K562 (cell line): ENCODE results near the gene WDR46. TPM values are rescaled to one million over a fixed set of nuclear protein-coding genes. Genes with fewer than 3 reads are reported as not detected.

Experiments
- ATAC-seq: fragments of 200-7000 bp; cut with Tn5 transposase; 3 replicates; pipeline ENCODE4 v1.9.1; 2020; ENCODE audit warnings: moderate library complexity
- BruUV-seq: library from RNA; stranded (reverse); fragments of 400-500 nt; replicated peaks from 2 replicates; lab custom pipeline; 2021; lab: Mats Ljungman, UMichigan
- CTCF ChIA-PET: fragments of 300-600 bp; formaldehyde crosslinking; extraction: SDS; loops from one replicate; lab custom pipeline; 2021; ENCODE audit warnings: low intra/inter-chr PET ratio; lab: Yijun Ruan, JAX
- POLR2A ChIA-PET: fragments of 300-600, 350-650 bp; sonication (Branson Sonifier 250); formaldehyde crosslinking; extraction: SDS; loops from one replicate; lab custom pipeline; 2021; ENCODE audit warnings: antibody characterized with exemption, inconsistent platforms; lab: Yijun Ruan, JAX
- DNase-seq, 4 experiments: peaks; one replicate each; pipeline versions ENCODE4 v3.0.0 to v3.0.0-alpha.2; 2011 to 2018; ENCODE audit warnings: low spot score in 3 of 4, mixed read lengths in 3 of 4; ENCODE audit errors: extremely low read depth in 1 of 4
- FAIRE-seq: peaks from 2 replicates; lab custom pipeline; 2011; peaks lifted over from hg19 to GRCh38; lab: Jason Lieb, UNC
- H2AFZ ChIP-seq: 2 replicates; pipeline ENCODE4 v1.6.0; 2011; ENCODE audit warnings: low read depth, low read length, control low read depth, inconsistent platforms
- H3K27ac ChIP-seq: fragments of 200-600 bp; 3 replicates; pipeline ENCODE4 v1.8.0; 2011; ENCODE audit warnings: low read depth, mild to moderate bottlenecking, control low read depth, inconsistent platforms, low read length, moderate library complexity, mixed read lengths; ENCODE audit errors: extremely low read depth
- H3K27me3 ChIP-seq, 2 experiments: fragments of 300-600 bp in 1 of 2; 2 replicates in 1 of 2; 3 replicates in 1 of 2; pipeline versions ENCODE4 v1.6.0 to v1.8.0; 2011; ENCODE audit warnings: inconsistent platforms in 2 of 2, low read length in 2 of 2, mild to moderate bottlenecking in 1 of 2, mixed read lengths in 1 of 2, moderate library complexity in 1 of 2; ENCODE audit not compliant: control insufficient read depth in 2 of 2, insufficient read depth in 2 of 2
- H3K36me3 ChIP-seq: fragments of 300-600 bp; 3 replicates; pipeline ENCODE4 v1.8.0; 2011; ENCODE audit warnings: mild to moderate bottlenecking, low read length, inconsistent platforms; ENCODE audit not compliant: control insufficient read depth, insufficient read depth
- H3K4me1 ChIP-seq, 2 experiments: fragments of 200-600 bp in 1 of 2; replicated peaks in 1 of 2; 2 replicates in 1 of 2; 3 replicates in 1 of 2; pipeline versions ENCODE4 v1.5.1 to v1.8.0; 2011; ENCODE audit warnings: inconsistent platforms in 2 of 2, low read length in 2 of 2, mild to moderate bottlenecking in 1 of 2, mixed read lengths in 1 of 2, moderate library complexity in 1 of 2; ENCODE audit not compliant: control insufficient read depth in 2 of 2, insufficient read depth in 2 of 2
- H3K4me2 ChIP-seq: 2 replicates; pipeline ENCODE4 v1.6.1; 2011; ENCODE audit warnings: low read length, control low read depth, inconsistent platforms, mixed read lengths; ENCODE audit not compliant: insufficient read depth
- H3K4me3 ChIP-seq: fragments of 200-600 bp; sonication (generic), shearing (Covaris generic); 2 replicates; pipeline ENCODE4 v1.5.1; 2016; ENCODE audit warnings: control low read depth, inconsistent platforms
- H3K79me2 ChIP-seq: fragments of 200-600 bp; 3 replicates; pipeline ENCODE4 v1.8.0; 2011; ENCODE audit warnings: low read length, inconsistent platforms; ENCODE audit not compliant: control insufficient read depth, insufficient read depth
- H3K9ac ChIP-seq, 2 experiments: 2 replicates each; pipeline versions ENCODE4 v1.6.0 to v1.6.1; 2011; ENCODE audit warnings: low read depth in 2 of 2, low read length in 2 of 2, control low read depth in 1 of 2, inconsistent platforms in 1 of 2, mild to moderate bottlenecking in 1 of 2, mixed read lengths in 1 of 2; ENCODE audit not compliant: insufficient read depth in 1 of 2
- H3K9me1 ChIP-seq: one replicate; pipeline ENCODE4 v1.6.0; 2011; ENCODE audit warnings: inconsistent platforms, mild to moderate bottlenecking, low read length, moderate library complexity; ENCODE audit not compliant: control insufficient read depth, insufficient read depth
- H3K9me3 ChIP-seq: replicated peaks from 2 replicates; pipeline ENCODE4 v1.5.1; 2011; ENCODE audit warnings: low read depth, low read length, inconsistent platforms; ENCODE audit not compliant: control insufficient read depth, insufficient read depth
- H4K20me1 ChIP-seq: replicated peaks from 2 replicates; pipeline ENCODE4 v1.6.1; 2011; ENCODE audit warnings: low read length, inconsistent platforms, mixed read lengths; ENCODE audit not compliant: control insufficient read depth, insufficient read depth
- ARID2 ChIP-seq: fragments of 450-650 bp; IDR thresholded peaks from 2 replicates; pipeline ENCODE4 v1.6.1; 2017; ENCODE audit warnings: antibody characterized with exemption, mild to moderate bottlenecking
- ARNT ChIP-seq, 2 experiments: fragments of 450-650 bp; IDR thresholded peaks; 2 replicates each; pipeline ENCODE4 v1.6.1; 2016; ENCODE audit warnings: mild to moderate bottlenecking in 1 of 2
- ATF7 ChIP-seq: fragments of 450-650 bp; IDR thresholded peaks from 2 replicates; pipeline ENCODE4 v1.7.1; 2014; ENCODE audit warnings: mild to moderate bottlenecking, moderate library complexity
- FOXK2 ChIP-seq, 2 experiments: fragments of 450-650 bp; IDR thresholded peaks in 1 of 2; conservative IDR thresholded peaks in 1 of 2; 2 replicates each; pipeline ENCODE4 v1.6.1; 2016; ENCODE audit warnings: low read depth in 2 of 2, mild to moderate bottlenecking in 1 of 2
- HEY1 ChIP-seq: fragments of 250-450 bp; sonication (Bioruptor Pico); IDR thresholded peaks from 2 replicates; pipeline ENCODE4 v1.5.0; 2020; ENCODE audit warnings: mild to moderate bottlenecking, moderate library complexity, borderline replicate concordance
- MTA3 ChIP-seq: fragments of 450-650 bp; formaldehyde crosslinking; IDR thresholded peaks from 2 replicates; pipeline ENCODE4 v1.6.1; 2017; ENCODE audit warnings: mild to moderate bottlenecking, borderline replicate concordance
- NFE2 ChIP-seq: IDR thresholded peaks from 2 replicates; pipeline ENCODE4 v1.6.1; 2014; ENCODE audit warnings: antibody characterized with exemption, low read depth
- NRF1 ChIP-seq, 2 experiments: fragments of 450-650 bp; IDR thresholded peaks in 1 of 2; conservative IDR thresholded peaks in 1 of 2; 2 replicates each; pipeline ENCODE4 v1.6.1; 2014; ENCODE audit warnings: mild to moderate bottlenecking in 2 of 2
- RB1 ChIP-seq: fragments of 450-650 bp; IDR thresholded peaks from 2 replicates; pipeline ENCODE4 v1.6.1; 2017; ENCODE audit warnings: low read depth, mild to moderate bottlenecking
- RBFOX2 ChIP-seq: fragments of 200-400 bp; formaldehyde crosslinking; IDR thresholded peaks from 2 replicates; pipeline ENCODE4 v1.6.1; 2017; ENCODE audit warnings: low read depth, mild to moderate bottlenecking, low read length, moderate library complexity
- TOE1 ChIP-seq, 2 experiments: fragments of 450-650 bp in 1 of 2; sonication (generic) in 1 of 2; formaldehyde crosslinking in 1 of 2; IDR thresholded peaks; 2 replicates each; pipeline versions ENCODE4 v1.7.1 to v1.8.0; 2016 to 2022; ENCODE audit warnings: borderline replicate concordance in 2 of 2, mild to moderate bottlenecking in 2 of 2, antibody characterized with exemption in 1 of 2, inconsistent platforms in 1 of 2, low read depth in 1 of 2, missing genetic modification reagents in 1 of 2, moderate library complexity in 1 of 2
- VEZF1 ChIP-seq: fragments of 200-800 bp; sonication (Bioruptor generic); IDR thresholded peaks from 2 replicates; pipeline ENCODE4 v1.6.1; 2017; ENCODE audit warnings: missing genetic modification characterization, missing compliant biosample characterization
- ZNF212 ChIP-seq: fragments of 450-650 bp; formaldehyde crosslinking; IDR thresholded peaks from 2 replicates; pipeline ENCODE4 v1.4.0; 2020; ENCODE audit warnings: mild to moderate bottlenecking
- ZNF239 ChIP-seq: fragments of 250-450 bp; sonication (Bioruptor Pico); IDR thresholded peaks from 2 replicates; pipeline ENCODE4 v1.4.0; 2020; ENCODE audit warnings: mild to moderate bottlenecking
- ZNF316 ChIP-seq: fragments of 450-650 bp; IDR thresholded peaks from 2 replicates; pipeline ENCODE4 v1.6.1; 2016
- ZNF444 ChIP-seq: fragments of 250-450 bp; sonication (Bioruptor Pico); IDR thresholded peaks from 2 replicates; pipeline ENCODE4 v1.4.0; 2020; ENCODE audit warnings: mild to moderate bottlenecking, moderate library complexity
- ZNF778 ChIP-seq: fragments of 450-650 bp; formaldehyde crosslinking; IDR thresholded peaks from 2 replicates; pipeline ENCODE4 v1.4.0; 2020; ENCODE audit warnings: mild to moderate bottlenecking, moderate library complexity
- WGBS: fragments of 100-300 bp; shearing (Covaris generic); methylation state at CpG from one replicate; pipeline ENCODE4 v1.1.6; 2016; ENCODE audit warnings: low coverage, mixed read lengths; ENCODE audit not compliant: insufficient coverage; ENCODE audit errors: missing lambda C conversion rate; 5-methylcytosine and 5-hydroxymethylcytosine counted together
- in situ Hi-C: fragments of 300-500 bp; cut with MboI; formaldehyde crosslinking; loops from 4 replicates; pipeline ENCODE4 v1.15.0; 2018; ENCODE audit warnings: inconsistent platforms, mixed read lengths
- intact Hi-C: fragments of 100-400 bp; cut with micrococcal nuclease; formaldehyde crosslinking; loops from 2 replicates; pipeline ENCODE4 v1.14.2; 2022
- polyA plus RNA-seq, 8 experiments: library from polyadenylated mRNA; depleted of rRNA in 4 of 8; stranded (reverse) in 5 of 8; unstranded in 3 of 8; fragments of >200 nt; fragmentation: Nextera tagmentation in 2 of 8; fragmentation: Illumina TruSeq in 1 of 8; extraction: Ambion mirVana in 2 of 8; extraction: Trizol in 1 of 8; gene quantifications; 2 replicates each; pipeline versions ENCODE4 v1.2.1 to v1.2.3, GENCODE V29; 2011 to 2014; ENCODE audit warnings: inconsistent platforms in 1 of 8, missing spikeins in 1 of 8
- total RNA-seq, 7 experiments: library from RNA; depleted of rRNA in 6 of 7; stranded (reverse); fragments of >200 nt in 6 of 7; fragmentation: Illumina TruSeq in 2 of 7; extraction: Trizol in 2 of 7; gene quantifications; 2 replicates each; pipeline versions ENCODE4 v1.2.1 to v1.2.3, GENCODE V29; 2011 to 2021; ENCODE audit warnings: low replicate concordance in 1 of 7
- TF ChIP-seq, protein P1 (sequence below): IDR thresholded peaks from 2 replicates; pipeline ENCODE4 v1.6.1; 2012; ENCODE audit warnings: low read depth, low read length, improper control_type of control experiment, borderline replicate concordance

Gene WDR46
- total and polyA plus RNA-seq, 9 of the 15 experiments (the other 6 are each of a cell fraction or from before 2014, with no cell fraction given), result 8.9 to 146 (median 93.1) TPM

- H3K4me2 ChIP-seq, result peak overlapping the region; percentile 95
- no peaks in the 10 kb centered on the region for H3K9me1 ChIP-seq
- H3K4me1 ChIP-seq, result peaks cover 28 to 48% of the 10 kb centered on the region in 2 experiments
- no peak for FAIRE-seq
- WGBS, result 1% methylated on average over 32 of the region's 33 CpGs
- intact Hi-C loops (loop anchor here (1.0 to 2.0 kb wide), 2 partner anchors 14 to 112 kb away; partner anchors contain the start of genes RXRB and SLC39A7), in situ Hi-C loops (no loop called here)
- peak overlapping the region; percentile 86 for H2AFZ ChIP-seq
- peaks cover 28% of the 10 kb centered on the region; the same call in 1 of the 3 replicates for H3K36me3 ChIP-seq
- H3K9ac ChIP-seq, result peak overlapping the region; percentile 84 to 99
- BruUV-seq, result no TSS peak
- H3K9me3 ChIP-seq, result no peaks in the 10 kb centered on the region
- ATAC-seq, result peak; percentile 11
- H3K27me3 ChIP-seq, result no peaks in the 10 kb centered on the region
- DNase-seq, result peak; percentile 51 to 66 (median 61)
- H3K27ac ChIP-seq, result peak overlapping the region; percentile 90
- peak overlapping the region; percentile 68 for H3K4me3 ChIP-seq
- peaks cover 41% of the 10 kb centered on the region for H3K79me2 ChIP-seq
- CTCF ChIA-PET, result interaction anchor here (0.6 kb wide), 1 partner anchor 451 kb away, joined by 3 read pairs; no protein-coding TSS in a partner anchor
- POLR2A ChIA-PET, result interaction anchor here (1.0 to 3.9 kb wide), 5 partner anchors 11 to 106 kb away, joined by 3 to 36 read pairs (median 8); partner anchors contain the start of genes B3GALT4, PFDN6, RGL2 and SYNGAP1
- H4K20me1 ChIP-seq, result peaks cover 7% of the 10 kb centered on the region; the same call in 1 of the 2 replicates
- no peak for TF ChIP-seq ZNF444 (CRISPR knock-in tag)
- peak; percentile 22; the same call in 1 of the 2 replicates for TF ChIP-seq MTA3
- peak; percentile 36 for TF ChIP-seq RBFOX2
- TF ChIP-seq ZNF778 (CRISPR knock-in tag), result no peak
- peak in 1 of 2 experiments; percentile 33; a peak in 2 of 4 replicates for TF ChIP-seq NRF1 (conservative IDR thresholded peaks at IDR 0.05 in 1 of 2, IDR thresholded peaks at IDR 0.05 in 1 of 2)
- TF ChIP-seq VEZF1 (CRISPR knock-in tag), result no peak
- TF ChIP-seq FOXK2 (conservative IDR thresholded peaks at IDR 0.05 in 1 of 2, IDR thresholded peaks at IDR 0.05 in 1 of 2; ENCODE audit: low read depth in 2 of 2), result no peak
- TF ChIP-seq ZNF316, result peak; percentile 42; the same call in 1 of the 2 replicates
- no peak for TF ChIP-seq ZNF239 (CRISPR knock-in tag)
- no peak for TF ChIP-seq ARNT (IDR thresholded peaks at IDR 0.05)
- TF ChIP-seq, protein P1, sequence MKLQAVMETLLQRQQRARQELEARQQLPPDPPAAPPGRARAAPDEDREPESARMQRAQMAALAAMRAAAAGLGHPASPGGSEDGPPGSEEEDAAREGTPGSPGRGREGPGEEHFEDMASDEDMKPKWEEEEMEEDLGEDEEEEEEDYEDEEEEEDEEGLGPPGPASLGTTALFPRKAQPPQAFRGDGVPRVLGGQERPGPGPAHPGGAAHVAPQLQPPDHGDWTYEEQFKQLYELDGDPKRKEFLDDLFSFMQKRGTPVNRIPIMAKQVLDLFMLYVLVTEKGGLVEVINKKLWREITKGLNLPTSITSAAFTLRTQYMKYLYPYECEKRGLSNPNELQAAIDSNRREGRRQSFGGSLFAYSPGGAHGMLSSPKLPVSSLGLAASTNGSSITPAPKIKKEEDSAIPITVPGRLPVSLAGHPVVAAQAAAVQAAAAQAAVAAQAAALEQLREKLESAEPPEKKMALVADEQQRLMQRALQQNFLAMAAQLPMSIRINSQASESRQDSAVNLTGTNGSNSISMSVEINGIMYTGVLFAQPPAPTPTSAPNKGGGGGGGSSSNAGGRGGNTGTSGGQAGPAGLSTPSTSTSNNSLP, result no peak
- peak; percentile 67; the same call in 1 of the 2 replicates for TF ChIP-seq TOE1 (IDR thresholded peaks at IDR 0.05; ENCODE audit: borderline replicate concordance)
- TF ChIP-seq TOE1 (CRISPR knock-in tag; IDR thresholded peaks at IDR 0.05; ENCODE audit: borderline replicate concordance, low read depth), result no peak
- TF ChIP-seq ATF7, result 0 out of 2 replicates have a peak, but pooled peaks have one; percentile 23
- TF ChIP-seq HEY1 (CRISPR knock-in tag), result no peak
- TF ChIP-seq ZNF212 (CRISPR knock-in tag), result no peak
- TF ChIP-seq NFE2, result 0 out of 2 replicates have a peak, but pooled peaks have one; percentile 20
- TF ChIP-seq RB1, result 0 out of 2 replicates have a peak, but pooled peaks have one; percentile 47
- 0 out of 2 replicates have a peak, but pooled peaks have one; percentile 10 for TF ChIP-seq ARID2
These were observed 24.2 kb upstream of the WDR46 start for GRCh38 chr6:33313105-33313708.
